Measurements from ENCODE around the gene ZNF839.

- no peak for TF ChIP-seq RAD21 (IDR thresholded peaks at IDR 0.05; ENCODE audit: low read length)
- TF ChIP-seq SMC3 (IDR thresholded peaks at IDR 0.05; ENCODE audit: low read depth, low read length), result no peak
- TF ChIP-seq MXI1 (IDR thresholded peaks at IDR 0.05; ENCODE audit: borderline replicate concordance, low read depth, low read length), result no peak
- TF ChIP-seq CTCF (conservative IDR thresholded peaks at IDR 0.05; ENCODE audit: low read depth, low read length), result no peak
- TF ChIP-seq POLR2A (IDR thresholded peaks at IDR 0.05; ENCODE audit: low read depth, low read length), result no peak
- TF ChIP-seq CEBPB (IDR thresholded peaks at IDR 0.05; ENCODE audit: low read depth, low read length), result no peak
- TF ChIP-seq USF2 (IDR thresholded peaks at IDR 0.05; ENCODE audit: low read depth, low read length), result no peak
- TF ChIP-seq RCOR1 (IDR thresholded peaks at IDR 0.05; ENCODE audit: insufficient replicate concordance, low read length), result no peak
- TF ChIP-seq FOS (IDR thresholded peaks at IDR 0.05; ENCODE audit: low read depth, low read length), result no peak
- no peak for TF ChIP-seq ELK1 (IDR thresholded peaks at IDR 0.05; ENCODE audit: borderline replicate concordance, low read depth, low read length)
These were observed 69.7 kb downstream of the ZNF839 start for GRCh38 chr14:102389246-102389645.

Data from IMR-90 (cell line).